COLO668 (cell line): ENCODE measurements around the gene SNX1.
A peak's percentile ranks its signal among the peaks of the same experiment; 100 is the strongest.

Source experiments
- DNase-seq: peaks from one replicate; lab custom pipeline; 2025; ENCODE audit not compliant: unreplicated experiment; lab: John Stamatoyannopoulos, UW

The SNX1 gene

GRCh38 chr15:64162478-64162868 lies 66.7 kb downstream of the SNX1 start:
- no peak for DNase-seq

- DNase-seq = peak; percentile 99
Observed at GRCh38 chr15:64162869-64163658, 67.3 kb downstream of the SNX1 start, which contains the start of gene PPIB. TSS of gene PPIB (minus strand) at chr15:64163022. CDS start at chr15:64162986, 36 bp downstream.

DNA sequence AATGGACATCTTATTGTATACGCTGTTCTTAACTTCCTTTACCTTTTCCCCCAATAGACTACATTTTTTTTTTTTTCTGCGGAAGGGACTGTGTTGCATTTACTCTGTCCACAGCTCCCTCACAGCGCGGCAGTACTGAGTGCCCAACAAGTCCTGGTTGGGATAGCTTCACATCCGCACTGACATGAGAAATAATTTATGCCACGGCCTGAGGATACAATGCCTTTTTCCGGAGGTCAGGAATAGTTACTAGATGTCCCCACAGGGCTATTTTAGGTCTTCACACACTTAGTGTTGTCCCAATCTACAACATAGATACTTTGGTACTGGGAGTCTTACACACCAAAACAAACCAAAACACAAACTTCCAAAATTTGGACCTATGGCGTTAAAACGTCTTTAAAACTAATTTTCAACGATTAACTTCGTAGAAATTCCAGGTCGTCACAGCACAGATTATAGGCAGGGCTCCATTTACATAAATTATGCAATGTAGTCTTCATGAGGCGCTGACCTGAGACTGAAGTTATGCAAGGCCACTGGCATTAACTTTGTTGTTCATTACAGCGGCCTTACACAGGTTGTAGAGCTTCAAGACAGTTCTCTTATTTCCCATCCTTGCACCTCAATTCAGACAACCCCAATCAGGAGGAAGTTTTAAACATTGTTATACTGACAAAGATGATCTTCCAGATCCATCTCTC lies 68.0 kb downstream of the SNX1 start:
- DNase-seq = no peak

GRCh38 chr15:64164436-64164835 lies 68.7 kb downstream of the SNX1 start:
- no peak for DNase-seq

DNA sequence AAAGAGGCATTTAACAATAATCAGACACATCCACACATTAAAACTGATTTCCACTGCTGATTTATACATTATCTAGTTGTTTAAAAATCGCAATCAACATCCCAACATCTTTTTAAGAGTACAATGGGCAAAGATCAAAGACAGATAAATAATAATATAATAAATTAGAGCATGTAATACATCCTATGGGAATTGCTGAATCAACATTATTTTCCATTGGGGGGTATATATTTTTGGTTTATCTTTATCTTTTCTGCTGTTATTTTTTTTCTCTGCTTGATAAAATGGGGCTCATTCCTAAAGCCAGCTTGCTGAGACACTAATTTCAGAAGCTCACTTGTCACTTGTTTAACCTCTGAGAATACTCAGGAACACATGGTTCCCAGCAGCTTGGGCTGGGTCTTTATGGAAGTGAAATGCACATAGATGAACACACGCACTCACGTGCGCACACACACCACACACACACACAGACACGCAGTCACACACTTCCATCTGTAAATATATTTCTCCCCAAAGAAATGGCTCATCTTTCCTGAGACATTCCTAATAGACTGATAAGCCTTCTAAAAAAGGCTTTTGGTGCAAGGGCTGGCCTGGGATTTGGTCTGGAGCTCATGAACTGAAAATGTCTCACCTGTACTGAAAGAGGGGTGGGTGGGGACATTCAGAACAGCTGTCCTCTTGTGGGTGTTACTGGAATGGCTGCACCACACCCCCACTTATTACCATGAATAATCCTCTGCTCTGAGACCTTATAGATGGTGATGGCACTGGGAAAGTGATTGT lies 70.5 kb downstream of the SNX1 start:
- no peak for DNase-seq

DNA sequence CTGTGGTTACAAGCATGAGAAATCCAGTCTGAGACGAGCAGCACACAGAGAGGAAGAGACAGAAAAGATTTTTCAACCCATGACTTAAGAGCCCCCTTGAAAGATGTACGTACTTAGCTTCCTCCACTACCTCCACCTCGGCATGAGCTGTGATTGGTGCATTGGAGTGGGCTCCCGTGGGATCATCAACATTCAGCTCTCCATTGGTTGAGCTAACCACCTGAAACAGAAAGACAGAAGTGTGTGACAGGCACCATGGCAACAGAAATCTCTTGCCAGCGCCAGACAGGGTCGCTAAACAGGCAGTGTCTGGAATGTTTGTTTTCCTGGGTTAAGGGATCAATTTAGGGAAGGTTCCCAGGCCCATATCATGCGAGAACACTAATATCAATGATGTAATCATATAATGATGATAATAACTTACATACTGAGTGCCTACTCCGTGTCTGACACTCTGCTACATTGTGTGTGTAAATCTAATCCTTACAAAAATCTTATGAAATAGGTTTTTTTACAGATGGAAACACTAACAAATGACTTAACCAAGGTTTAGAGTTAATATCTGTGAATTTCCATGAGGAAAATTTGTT lies 84.5 kb downstream of the SNX1 start:
- no peak for DNase-seq

DNA sequence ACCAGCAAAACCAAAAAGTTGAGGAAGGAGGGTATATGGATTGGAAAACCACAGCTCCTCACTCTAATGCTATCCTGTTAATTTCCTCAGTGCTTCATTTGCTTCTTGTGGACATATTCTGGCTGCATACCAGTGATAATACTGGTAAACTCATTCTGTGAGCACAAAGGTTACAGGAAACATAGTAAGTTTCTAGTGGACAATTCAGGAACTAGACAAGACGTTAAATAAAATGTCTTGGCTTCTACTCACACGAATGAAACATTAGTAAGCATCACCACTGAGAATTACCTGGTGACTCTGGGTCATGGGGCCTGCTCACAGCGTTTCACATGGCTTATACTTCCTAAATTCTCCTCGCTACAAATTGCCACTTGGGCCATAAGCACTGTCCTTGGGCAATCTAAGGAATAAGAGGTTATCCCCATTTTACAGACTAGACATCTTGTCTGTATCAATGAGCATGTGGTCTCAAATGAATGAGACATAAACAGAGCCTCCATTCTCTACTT lies 87.1 kb downstream of the SNX1 start:
- no peak for DNase-seq

- DNase-seq = no peak
Observed at GRCh38 chr15:64185146-64185911, 89.5 kb downstream of the SNX1 start.

- DNase-seq = no peak
Observed at GRCh38 chr15:64187396-64188191, 91.8 kb downstream of the SNX1 start.
